ENCODE data around the gene PPIG. TPM values are rescaled to one million over a fixed set of nuclear protein-coding genes. Genes with fewer than 3 reads are reported as not detected.

PPIG gene
- total and polyA plus RNA-seq, 2 experiments from 2014 or later = 40.7 to 157 TPM

GRCh38 chr2:169546756-169547155, 37.4 kb upstream of the PPIG start:
- Mint-ChIP-seq H3K9me3 (no peaks in the 10 kb centered on the region), H3K27me3 (ENCODE audit: insufficient read depth, low read depth, poor library complexity) (peaks cover 3% of the 10 kb centered on the region), H3K36me3 (ENCODE audit: low read depth) (peaks cover 36% of the 10 kb centered on the region), H3K27ac (no peak overlapping the region), H3K4me1 (peaks cover 2% of the 10 kb centered on the region; the same call in 2 of the 3 replicates), H3K4me3 (no peak overlapping the region)
- Histone ChIP-seq H3K4me3 (no peak overlapping the region), H4K20me1 (replicated peaks; ENCODE audit: insufficient read depth) (no peaks in the 10 kb centered on the region), H3K9me2 (ENCODE audit: insufficient read depth) (no peaks in the 10 kb centered on the region), H3K27me3 (ENCODE audit: insufficient read depth) (no peaks in the 10 kb centered on the region), H2AFZ (no peak overlapping the region), H3F3A (replicated peaks; ENCODE audit: low read depth) (no peaks in the 10 kb centered on the region), H3K27ac (ENCODE audit: low read depth) (no peak overlapping the region), H3K4me2 (no peak overlapping the region), H3K79me2 (replicated peaks; ENCODE audit: insufficient read depth) (no peaks in the 10 kb centered on the region), H3K4me1 (ENCODE audit: insufficient read depth) (no peaks in the 10 kb centered on the region; the same call in 1 of the 2 replicates), H3K36me3 (ENCODE audit: insufficient read depth) (peaks cover 11% of the 10 kb centered on the region; the same call in 1 of the 2 replicates)
- ATAC-seq (no peak), DNase-seq (ENCODE audit: low spot score) (no peak)
- TF ChIP-seq REST (IDR thresholded peaks at IDR 0.05; ENCODE audit: unreplicated experiment) (no peak), EZH2phosphoT487 (IDR thresholded peaks at IDR 0.05; ENCODE audit: unreplicated experiment) (no peak), JUNB (IDR thresholded peaks at IDR 0.05; ENCODE audit: unreplicated experiment) (no peak), ETS1 (IDR thresholded peaks at IDR 0.05) (no peak), ZNF114 (CRISPR knock-in tag; IDR thresholded peaks at IDR 0.05) (no peak), EZH2 (IDR thresholded peaks at IDR 0.05; ENCODE audit: low read depth, unreplicated experiment) (no peak), POLR2AphosphoS5 (IDR thresholded peaks at IDR 0.05; ENCODE audit: low read depth) (no peak), ZNF462 (CRISPR knock-in tag; IDR thresholded peaks at IDR 0.05) (no peak), NANOG (IDR thresholded peaks at IDR 0.05; ENCODE audit: borderline replicate concordance) (no peak)

All from GM23338 (cell line).